ENCODE data around the gene MAN1B1. TPM values are rescaled to one million over a fixed set of nuclear protein-coding genes. Genes with fewer than 3 reads are reported as not detected.

MAN1B1 gene
- total and polyA plus RNA-seq, 2 of the 4 experiments (the other 2 are of a cell fraction): 28.7 to 55.1 TPM

GRCh38 chr9:137084526-137084925 is 2.3 kb upstream of the MAN1B1 start:
- H3K14ac ChIP-seq (replicated peaks; ENCODE audit: low read depth, low read length): no peak overlapping the region
- H3K4ac ChIP-seq (ENCODE audit: low read depth, low read length): no peak overlapping the region
- no peak overlapping the region for H3K9ac ChIP-seq (ENCODE audit: low read depth, low read length)
- no peak overlapping the region for H2BK15ac ChIP-seq (ENCODE audit: low read depth, low read length)
- H2AK9ac ChIP-seq (replicated peaks; ENCODE audit: low read depth, low read length, poor library complexity): peak overlapping the region; percentile 29
- WGBS, 2 experiments (ENCODE audit: extremely low coverage in 2 of 2, insufficient read length in 1 of 2): no CpG with 5 or more reads among the region's 9 CpGs
- no peak overlapping the region for H3K23ac ChIP-seq (ENCODE audit: low read depth, low read length)
- dilution Hi-C loops (cut with HindIII; ENCODE audit: low sequenced_read_pairs, unreplicated experiment): no loop called here
- no peak overlapping the region for H2BK120ac ChIP-seq (ENCODE audit: low read depth, low read length)
- no peak overlapping the region for H3K18ac ChIP-seq (ENCODE audit: low read depth, low read length)
- ATAC-seq (ENCODE audit: low read depth) (no peak), DNase-seq (no peak)
- no peak overlapping the region for H3K4me2 ChIP-seq (ENCODE audit: low read depth, low read length)
- BruUV-seq (replicated peaks): no TSS peak
- H4K8ac ChIP-seq (ENCODE audit: low read depth in 2 of 2, low read length in 2 of 2): no peak overlapping the region; a peak in 1 of 4 replicates
- ChIA-PET POLR2A (ENCODE audit: unreplicated experiment) (no interaction called here), CTCF (no interaction called here)
- peaks cover 18% of the 10 kb centered on the region; the same call in 1 of the 2 replicates for H3K36me3 ChIP-seq (ENCODE audit: control insufficient read depth, insufficient read depth, low read length)
- in situ Hi-C loops (cut with MboI; ENCODE audit: low sequenced_read_pairs): no loop called here
- peaks cover 25 to 48% of the 10 kb centered on the region in 2 experiments for H3K79me1 ChIP-seq (ENCODE audit: low read depth in 1 of 2, low read length in 2 of 2)
- no peaks in the 10 kb centered on the region for H3K9me3 ChIP-seq (ENCODE audit: control insufficient read depth, insufficient read depth, low read length)
- H3K56ac ChIP-seq (ENCODE audit: extremely low read depth, insufficient read depth, low read length): no peak overlapping the region
- H3K27me3 ChIP-seq (ENCODE audit: control insufficient read depth, insufficient read depth, low read length): no peaks in the 10 kb centered on the region
- peaks cover 15% of the 10 kb centered on the region for H3K4me1 ChIP-seq (ENCODE audit: control insufficient read depth, insufficient read depth, low read length)
- TF ChIP-seq MXI1 (IDR thresholded peaks at IDR 0.05; ENCODE audit: borderline replicate concordance, low read depth, low read length) (no peak), CEBPB (IDR thresholded peaks at IDR 0.05; ENCODE audit: low read depth, low read length) (no peak), POLR2A (IDR thresholded peaks at IDR 0.05; ENCODE audit: low read depth, low read length) (no peak), FOS (IDR thresholded peaks at IDR 0.05; ENCODE audit: low read depth, low read length) (no peak), MAFK (IDR thresholded peaks at IDR 0.05; ENCODE audit: low read depth, low read length) (no peak), SMC3 (IDR thresholded peaks at IDR 0.05; ENCODE audit: low read depth, low read length) (no peak), RAD21 (IDR thresholded peaks at IDR 0.05; ENCODE audit: low read length) (no peak), CHD1 (IDR thresholded peaks at IDR 0.05; ENCODE audit: low read depth, low read length) (no peak), RFX5 (IDR thresholded peaks at IDR 0.05; ENCODE audit: low read depth, low read length) (no peak), RCOR1 (IDR thresholded peaks at IDR 0.05; ENCODE audit: insufficient replicate concordance, low read length) (no peak), BHLHE40 (IDR thresholded peaks at IDR 0.05; ENCODE audit: low read depth, low read length) (no peak), MAZ (IDR thresholded peaks at IDR 0.05; ENCODE audit: borderline replicate concordance, low read depth, low read length) (no peak), NFE2L2 (IDR thresholded peaks at IDR 0.05; ENCODE audit: low read depth, low read length) (no peak), CTCF (conservative IDR thresholded peaks at IDR 0.05; ENCODE audit: low read depth, low read length) (no peak)
- TF ChIP-seq, protein P1, sequence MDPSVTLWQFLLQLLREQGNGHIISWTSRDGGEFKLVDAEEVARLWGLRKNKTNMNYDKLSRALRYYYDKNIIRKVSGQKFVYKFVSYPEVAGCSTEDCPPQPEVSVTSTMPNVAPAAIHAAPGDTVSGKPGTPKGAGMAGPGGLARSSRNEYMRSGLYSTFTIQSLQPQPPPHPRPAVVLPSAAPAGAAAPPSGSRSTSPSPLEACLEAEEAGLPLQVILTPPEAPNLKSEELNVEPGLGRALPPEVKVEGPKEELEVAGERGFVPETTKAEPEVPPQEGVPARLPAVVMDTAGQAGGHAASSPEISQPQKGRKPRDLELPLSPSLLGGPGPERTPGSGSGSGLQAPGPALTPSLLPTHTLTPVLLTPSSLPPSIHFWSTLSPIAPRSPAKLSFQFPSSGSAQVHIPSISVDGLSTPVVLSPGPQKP (IDR thresholded peaks at IDR 0.05; ENCODE audit: borderline replicate concordance, low read depth, low read length): no peak
- TF ChIP-seq, protein P2, sequence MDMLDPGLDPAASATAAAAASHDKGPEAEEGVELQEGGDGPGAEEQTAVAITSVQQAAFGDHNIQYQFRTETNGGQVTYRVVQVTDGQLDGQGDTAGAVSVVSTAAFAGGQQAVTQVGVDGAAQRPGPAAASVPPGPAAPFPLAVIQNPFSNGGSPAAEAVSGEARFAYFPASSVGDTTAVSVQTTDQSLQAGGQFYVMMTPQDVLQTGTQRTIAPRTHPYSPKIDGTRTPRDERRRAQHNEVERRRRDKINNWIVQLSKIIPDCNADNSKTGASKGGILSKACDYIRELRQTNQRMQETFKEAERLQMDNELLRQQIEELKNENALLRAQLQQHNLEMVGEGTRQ (IDR thresholded peaks at IDR 0.05; ENCODE audit: low read depth, low read length): no peak
- 0 out of 2 replicates have a peak overlapping the region, but pooled peaks have one; percentile 2 for H4K91ac ChIP-seq (ENCODE audit: insufficient read depth, low read depth, low read length)
- peak overlapping the region; percentile 87 for H2BK5ac ChIP-seq (ENCODE audit: low read depth, low read length, poor library complexity, severe bottlenecking)
- H4K20me1 ChIP-seq (ENCODE audit: insufficient read depth, low read length): no peaks in the 10 kb centered on the region
- H2AK5ac ChIP-seq (ENCODE audit: low read depth, low read length): peak overlapping the region; percentile 84
- no peak overlapping the region for H3K27ac ChIP-seq (ENCODE audit: insufficient read depth, low read length)
- no peak overlapping the region for H2AFZ ChIP-seq (replicated peaks; ENCODE audit: low read length, poor library complexity)
- H3K9me1 ChIP-seq (ENCODE audit: insufficient read depth, low read length): peaks cover 6% of the 10 kb centered on the region
- intact Hi-C loops (cut with micrococcal nuclease): no loop called here
- H3K4me3 ChIP-seq (ENCODE audit: insufficient read depth, low read depth, low read length): no peak overlapping the region
- no peak overlapping the region for H4K5ac ChIP-seq (ENCODE audit: low read depth, low read length)
- no peak overlapping the region for H2BK20ac ChIP-seq (ENCODE audit: low read depth, low read length)
